Measurements from ENCODE around the gene SREBF2.
A peak's percentile ranks its signal among the peaks of the same experiment; 100 is the strongest.
"Not testable (repeated sequence)": the region's sequence is repeated elsewhere in the genome, so short reads cannot be mapped to it uniquely, and the experiment has no call there.

Gene SREBF2

GRCh38 chr22:41934284-41935014 lies 101.5 kb downstream of the SREBF2 start:
- DNase-seq (ENCODE audit: extremely low spot score, insufficient read length, low read depth): no peak
- FAIRE-seq: no peak

DNA sequence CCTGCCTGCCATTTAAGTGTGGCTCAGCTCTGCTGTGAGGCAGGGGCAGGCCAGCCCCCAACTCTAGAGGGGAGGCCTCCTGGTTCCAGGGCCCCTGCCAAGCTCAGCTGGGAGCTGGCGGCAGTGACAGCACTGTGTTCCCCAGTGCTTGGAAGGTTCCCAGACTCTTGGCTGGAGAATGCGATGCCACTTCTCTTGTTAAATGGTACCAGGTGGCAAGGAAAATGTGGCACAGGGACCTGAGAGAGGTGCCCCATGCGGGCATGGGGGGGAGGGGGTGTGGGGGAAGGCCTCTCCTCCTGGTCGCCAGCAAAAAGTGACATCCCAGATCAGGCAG lies 102.1 kb downstream of the SREBF2 start:
- no peak for FAIRE-seq
- no peak for DNase-seq (ENCODE audit: extremely low spot score, insufficient read length, low read depth)

DNA sequence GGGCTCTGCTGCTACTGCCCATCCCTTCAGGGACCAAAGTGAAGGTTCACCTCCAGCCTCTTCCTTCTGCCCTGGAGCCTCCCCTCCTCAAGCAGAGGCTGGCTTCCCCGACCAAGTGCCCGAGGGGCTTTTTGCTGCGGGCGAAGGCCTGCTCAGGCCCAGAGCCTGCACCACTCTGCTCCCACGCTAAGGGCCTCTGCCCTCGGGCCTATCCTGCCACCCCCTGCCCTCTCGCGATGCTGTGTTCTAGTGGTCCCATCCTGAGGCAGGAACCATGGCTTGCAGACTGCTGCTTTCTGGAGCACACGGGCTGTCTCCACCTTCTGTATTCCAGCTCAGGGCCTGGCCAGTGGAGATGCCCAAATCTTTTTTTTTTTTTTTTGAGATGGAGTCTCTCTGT lies 102.6 kb downstream of the SREBF2 start:
- no peak for DNase-seq (ENCODE audit: extremely low spot score, insufficient read length, low read depth)
- peak; percentile 50 for FAIRE-seq

GRCh38 chr22:41936894-41937169 lies 103.9 kb downstream of the SREBF2 start:
- DNase-seq (ENCODE audit: extremely low spot score, insufficient read length, low read depth) (no peak), FAIRE-seq (peak; percentile 33)

DNA sequence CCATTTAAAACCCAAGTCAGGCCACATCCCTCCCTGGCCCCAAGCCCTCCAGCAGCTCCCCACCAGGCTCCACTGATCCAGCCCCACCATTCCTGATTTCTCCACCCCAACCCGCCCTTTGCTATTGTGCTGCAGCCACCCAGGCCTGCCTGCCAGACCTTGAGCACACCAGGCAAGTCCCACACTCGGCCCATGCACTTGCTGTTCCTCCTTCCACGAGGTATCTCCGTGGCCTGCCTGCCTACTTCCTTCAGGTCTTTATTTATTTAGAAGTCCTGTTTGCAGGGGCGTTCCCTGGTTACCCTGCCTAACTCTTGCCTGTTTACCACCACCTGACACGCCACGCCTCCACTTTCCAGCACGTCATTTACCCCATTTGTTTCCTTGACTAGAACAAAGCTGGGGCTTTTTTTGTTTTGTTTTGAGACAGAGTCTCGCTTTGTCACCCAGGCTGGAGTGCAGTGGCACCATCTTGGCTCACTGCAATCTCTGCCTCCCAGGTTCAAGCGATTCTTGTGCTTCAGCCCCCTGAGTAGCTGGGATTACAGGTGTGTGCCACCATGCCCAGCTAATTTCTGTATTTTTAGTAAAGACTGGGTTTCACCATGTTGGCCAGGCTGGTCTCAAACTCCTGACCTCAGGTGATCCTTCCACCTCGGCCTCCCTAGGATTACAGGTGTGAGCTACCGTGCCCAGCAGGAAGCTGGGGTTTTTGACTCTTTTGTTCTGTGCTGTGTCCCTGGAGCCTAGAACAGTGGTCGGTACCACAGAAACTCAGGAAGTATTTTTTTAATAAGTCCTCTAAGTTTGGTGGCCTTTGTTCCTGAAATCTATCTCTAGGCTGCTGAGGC lies 107.3 kb downstream of the SREBF2 start:
- no peak for DNase-seq (ENCODE audit: extremely low spot score, insufficient read length, low read depth)
- FAIRE-seq: peak; percentile 99

GRCh38 chr22:41940832-41941765 lies 108.2 kb downstream of the SREBF2 start:
- FAIRE-seq (peak; percentile 98), DNase-seq (ENCODE audit: extremely low spot score, insufficient read length, low read depth) (no peak)

DNA sequence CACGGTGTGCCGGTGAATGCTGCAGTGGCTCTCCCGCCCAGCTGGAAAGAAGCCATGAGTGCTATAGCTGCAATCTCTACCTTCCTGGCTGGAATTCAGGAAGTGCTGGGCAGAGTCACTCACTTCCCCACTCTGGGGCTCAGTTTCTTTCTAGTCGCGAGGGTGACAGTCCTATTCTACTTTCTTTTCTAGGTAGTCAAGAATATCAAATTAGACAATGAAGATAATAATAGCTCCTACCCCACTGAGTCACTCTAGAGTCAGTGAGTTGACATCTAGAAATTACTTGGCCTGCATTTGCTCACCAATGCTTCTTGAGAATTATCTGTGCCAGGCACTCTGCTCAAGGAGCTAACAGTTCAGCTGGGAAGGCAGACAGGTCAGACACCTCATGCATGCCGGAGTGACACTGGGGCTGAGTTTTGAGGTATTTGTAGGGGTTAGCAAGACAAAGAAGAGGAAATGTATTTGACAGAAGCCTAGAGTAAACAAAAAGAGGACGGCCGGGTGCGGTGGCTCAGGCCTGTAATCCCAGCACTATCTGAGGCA lies 110.8 kb downstream of the SREBF2 start:
- FAIRE-seq: no peak
- no peak for DNase-seq (ENCODE audit: extremely low spot score, insufficient read length, low read depth)

DNA sequence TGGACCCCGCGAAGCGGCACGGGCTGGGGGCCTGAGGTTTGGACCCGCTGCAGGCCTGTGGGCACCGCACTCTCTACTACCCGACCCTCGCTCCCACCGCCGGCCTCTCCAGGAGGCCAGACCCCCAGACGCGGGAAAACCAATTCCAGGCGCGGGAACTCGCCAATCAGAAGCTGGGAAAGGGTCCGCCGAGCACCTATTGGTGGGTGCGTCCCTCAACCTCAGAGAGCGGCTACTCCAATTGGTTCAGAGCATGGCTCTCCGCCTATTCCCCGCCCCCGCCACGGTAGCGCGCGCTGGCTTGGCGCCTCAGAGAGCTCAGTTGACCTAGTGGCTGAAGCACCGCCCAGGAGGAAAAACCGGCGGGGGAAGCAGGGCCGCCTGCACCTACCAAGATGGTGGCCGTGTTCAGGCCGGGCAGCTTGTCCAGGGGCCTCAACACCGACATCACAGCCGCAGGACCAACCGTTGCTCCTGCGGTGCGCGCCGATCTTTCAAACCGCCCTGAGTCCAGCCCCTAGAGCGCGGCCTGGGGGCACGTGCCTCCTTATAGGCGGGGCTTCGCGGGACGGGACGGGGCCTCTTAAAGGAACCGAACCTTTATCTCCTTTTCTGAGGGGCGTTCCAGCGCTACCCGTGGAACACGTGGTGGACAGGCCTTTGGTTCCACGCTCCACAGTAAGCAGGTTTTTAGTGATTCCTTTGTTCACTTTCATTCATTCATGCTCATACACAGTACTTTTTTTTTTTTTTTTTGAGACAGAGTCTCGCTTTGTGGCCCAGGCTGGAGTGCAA lies 113.9 kb downstream of the SREBF2 start, which contains the start of gene CENPM:
Gene CENPM (minus strand): TSS at position 524 of the 795 bp plus-strand sequence. CDS start 76 bp downstream, at position 448.
- FAIRE-seq (peak; percentile 95), DNase-seq (ENCODE audit: extremely low spot score, insufficient read length, low read depth) (peak; percentile 68)

DNA sequence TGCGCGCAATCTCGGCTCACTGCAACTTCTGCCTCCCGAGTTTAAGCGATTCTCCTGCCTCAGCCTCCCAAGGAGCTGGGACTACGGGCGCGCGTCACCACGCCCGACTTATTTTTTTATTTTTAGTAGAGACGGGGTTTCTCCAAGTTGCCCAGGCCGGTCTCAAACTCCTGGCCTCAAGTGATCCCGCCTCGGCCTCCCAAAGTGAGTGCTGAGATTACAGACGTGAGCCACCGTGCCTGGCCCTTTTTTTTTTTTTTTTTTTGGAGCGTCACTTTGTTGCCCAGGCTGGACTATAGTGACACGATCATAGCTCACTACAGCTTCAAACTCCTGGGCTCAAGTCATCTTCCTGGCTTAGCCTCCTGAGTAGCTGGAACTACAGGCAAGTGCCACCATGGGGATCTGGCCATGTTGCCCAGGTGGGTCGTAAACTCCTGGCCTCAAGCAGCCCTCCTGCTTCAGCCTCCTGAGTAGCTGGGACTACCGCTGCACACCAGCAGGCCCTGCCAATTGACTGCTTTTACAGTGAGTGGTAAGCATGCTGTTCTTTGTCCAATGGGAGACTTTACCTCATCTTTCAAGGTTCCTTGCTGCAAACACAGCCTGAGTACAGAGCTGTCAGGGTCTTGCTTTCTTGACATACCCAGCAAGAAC lies 114.6 kb downstream of the SREBF2 start:
- FAIRE-seq: peak; percentile 56
- no peak for DNase-seq (ENCODE audit: extremely low spot score, insufficient read length, low read depth)

- no peak for DNase-seq (ENCODE audit: extremely low spot score, insufficient read length, low read depth)
- peak; percentile 57 for FAIRE-seq
Measured at GRCh38 chr22:41948142-41948541, 115.2 kb downstream of the SREBF2 start.

- not testable (repeated sequence) for FAIRE-seq; DNase-seq (ENCODE audit: extremely low spot score, insufficient read length, low read depth)
Measured at GRCh38 chr22:41948928-41949296, 116.0 kb downstream of the SREBF2 start.

GRCh38 chr22:41949297-41949965 lies 116.5 kb downstream of the SREBF2 start:
- FAIRE-seq: peak; percentile 87
- DNase-seq (ENCODE audit: extremely low spot score, insufficient read length, low read depth): no peak

DNA sequence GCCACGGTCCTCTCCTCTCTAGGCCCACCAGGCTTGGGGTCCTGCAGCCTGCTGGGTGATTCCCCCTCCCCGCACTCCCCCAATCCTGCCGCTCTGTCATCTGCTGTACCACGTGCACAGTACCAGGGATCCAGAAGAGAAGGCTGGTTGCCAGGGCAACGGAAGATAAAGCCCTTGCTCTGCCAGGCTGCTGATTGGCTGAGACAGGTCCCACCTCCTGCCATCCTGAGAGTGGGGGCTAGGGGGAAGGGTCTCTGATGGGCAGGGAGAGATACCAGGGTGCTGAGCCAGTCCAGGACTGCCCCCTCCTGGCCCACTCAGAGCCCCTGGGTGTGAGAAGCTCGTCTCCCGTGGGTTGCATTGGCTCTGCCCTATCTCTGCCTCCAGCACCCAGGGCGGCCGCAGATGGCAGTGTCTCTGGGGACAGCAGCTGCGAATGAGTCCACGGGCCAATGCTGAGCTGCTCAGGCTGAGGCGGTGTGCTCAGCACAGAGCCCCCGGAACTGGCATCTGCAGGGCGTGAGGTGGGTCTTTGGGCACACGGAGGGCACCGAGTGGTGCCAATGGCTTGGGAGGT lies 119.1 kb downstream of the SREBF2 start, which contains the start of gene SMIM45:
Gene SMIM45 (plus strand): TSS at position 253 of the 577 bp plus-strand sequence.
- no peak for FAIRE-seq
- no peak for DNase-seq (ENCODE audit: extremely low spot score, insufficient read length, low read depth)

GRCh38 chr22:41952713-41953112 lies 119.8 kb downstream of the SREBF2 start:
- DNase-seq (ENCODE audit: extremely low spot score, insufficient read length, low read depth) (no peak), FAIRE-seq (no peak)
